Astrocyte of the cerebellum (primary cell): ENCODE results near the gene SLC35F3.
"Not testable (repeated sequence)": the region's sequence is repeated elsewhere in the genome, so short reads cannot be mapped to it uniquely, and the experiment has no call there.

Experiments
- DNase-seq: peaks from one replicate; pipeline ENCODE4 v3.0.0-alpha.2; 2011; ENCODE audit warnings: low read depth
- H3K4me3 ChIP-seq: 2 replicates; pipeline ENCODE4 v1.5.1; 2011; ENCODE audit warnings: mild to moderate bottlenecking, low read depth, low read length, moderate library complexity
- CTCF ChIP-seq: IDR thresholded peaks from 2 replicates; pipeline ENCODE4 v1.5.1; 2012; ENCODE audit warnings: low read length, low read depth, moderate library complexity, mild to moderate bottlenecking; ENCODE audit errors: missing control alignments
- in situ Hi-C: cut with HindIII; loops from 2 replicates; pipeline ENCODE4 v1.10.0; 2017; ENCODE audit warnings: low sequenced_read_pairs

Gene SLC35F3

GRCh38 chr1:234208791-234209190, 304.3 kb downstream of the SLC35F3 start:
- DNase-seq = no peak
- in situ Hi-C loops = no loop called here
- no peak for TF ChIP-seq CTCF
- no peak overlapping the region for H3K4me3 ChIP-seq

- H3K4me3 ChIP-seq, in situ Hi-C loops, DNase-seq: not testable (repeated sequence)
Observed at GRCh38 chr1:234210429-234210828, 306.0 kb downstream of the SLC35F3 start.

- H3K4me3 ChIP-seq, DNase-seq, in situ Hi-C loops: not testable (repeated sequence)
Observed at GRCh38 chr1:234211855-234212254, 307.4 kb downstream of the SLC35F3 start.

- in situ Hi-C loops = no loop called here
- TF ChIP-seq CTCF = peak; percentile 56
- no peak overlapping the region for H3K4me3 ChIP-seq
- peak; percentile 23 for DNase-seq
Observed at GRCh38 chr1:234212764-234213657, 308.5 kb downstream of the SLC35F3 start.

GRCh38 chr1:234213658-234214128, 309.2 kb downstream of the SLC35F3 start:
- peak overlapping the region; percentile 41 for H3K4me3 ChIP-seq
- DNase-seq = no peak
- TF ChIP-seq CTCF = no peak
- in situ Hi-C loops = no loop called here

GRCh38 chr1:234214129-234214910, 309.8 kb downstream of the SLC35F3 start:
- in situ Hi-C loops = no loop called here
- peak; percentile 3 for TF ChIP-seq CTCF
- H3K4me3 ChIP-seq = peak overlapping the region; percentile 41
- DNase-seq = no peak

- H3K4me3 ChIP-seq = peak overlapping the region; percentile 41
- in situ Hi-C loops = no loop called here
- DNase-seq = no peak
- TF ChIP-seq CTCF = no peak
Observed at GRCh38 chr1:234214911-234215892, 310.7 kb downstream of the SLC35F3 start.
